Liver (tissue), 9 donors: ENCODE data around the gene HBZ. TPM values are rescaled to one million over a fixed set of nuclear protein-coding genes. Genes with fewer than 3 reads are reported as not detected.

ENCODE experiments used
- DNase-seq: peaks from one replicate; pipeline ENCODE4 v3.0.0-alpha.2; 2017; ENCODE audit warnings: low spot score
- H3K27ac ChIP-seq, 2 donors: one replicate each; pipeline ENCODE4 v1.7.0; 2013; ENCODE audit warnings: inconsistent platforms in 2 of 2, low read length in 2 of 2, control low read depth in 1 of 2, low read depth in 1 of 2, mild to moderate bottlenecking in 1 of 2
- H3K27me3 ChIP-seq, 4 donors: one replicate each; pipeline versions ENCODE4 v1.6.1 to v1.7.0; 2013; ENCODE audit warnings: low read length in 3 of 4, inconsistent platforms in 1 of 4, mild to moderate bottlenecking in 1 of 4, moderate library complexity in 1 of 4; ENCODE audit not compliant: control insufficient read depth in 4 of 4, insufficient read depth in 4 of 4
- H3K36me3 ChIP-seq, 4 donors: one replicate each; pipeline versions ENCODE4 v1.6.1 to v1.7.0; 2013; ENCODE audit warnings: low read length in 3 of 4, mild to moderate bottlenecking in 3 of 4, low read depth in 1 of 4, moderate library complexity in 1 of 4; ENCODE audit not compliant: control insufficient read depth in 4 of 4, insufficient read depth in 3 of 4
- H3K4me1 ChIP-seq, 4 donors: one replicate each; pipeline versions ENCODE4 v1.6.1 to v1.7.0; 2013; ENCODE audit warnings: low read length in 3 of 4, mild to moderate bottlenecking in 3 of 4, moderate library complexity in 1 of 4; ENCODE audit not compliant: control insufficient read depth in 4 of 4, insufficient read depth in 4 of 4
- H3K4me3 ChIP-seq, 3 donors: one replicate each; pipeline versions ENCODE4 v1.6.1 to v1.7.0; 2013; ENCODE audit warnings: low read length in 3 of 3, control low read depth in 1 of 3, low read depth in 1 of 3, mild to moderate bottlenecking in 1 of 3
- H3K9ac ChIP-seq, 2 donors: one replicate each; pipeline ENCODE4 v1.7.0; 2013; ENCODE audit warnings: low read length in 2 of 2, mild to moderate bottlenecking in 2 of 2, moderate library complexity in 2 of 2, control low read depth in 1 of 2, low read depth in 1 of 2
- H3K9me3 ChIP-seq, 4 donors: one replicate each; pipeline versions ENCODE4 v1.6.1 to v1.7.0; 2013; ENCODE audit warnings: low read length in 3 of 4; ENCODE audit not compliant: control insufficient read depth in 4 of 4
- ATF3 ChIP-seq: IDR thresholded peaks from 2 replicates; pipeline ENCODE4 v1.6.1; 2016; ENCODE audit warnings: antibody characterized with exemption
- CTCF ChIP-seq: fragments of 150-350 bp; IDR thresholded peaks from 2 replicates; pipeline ENCODE4 v1.5.1; 2017; ENCODE audit warnings: improper control_type of control experiment, low read depth, low read length; ENCODE audit not compliant: missing input control
- EGR1 ChIP-seq, 2 donors: IDR thresholded peaks; 2 replicates each; pipeline ENCODE4 v1.6.1; 2016 to 2018; ENCODE audit warnings: antibody characterized with exemption in 2 of 2, low read depth in 2 of 2
- FOXA1 ChIP-seq: IDR thresholded peaks from 2 replicates; pipeline ENCODE4 v1.6.1; 2016; ENCODE audit warnings: antibody characterized with exemption
- FOXA2 ChIP-seq: IDR thresholded peaks from 2 replicates; pipeline ENCODE4 v1.6.1; 2016; ENCODE audit warnings: antibody characterized with exemption
- GABPA ChIP-seq, 2 donors: IDR thresholded peaks in 1 of 2; conservative IDR thresholded peaks in 1 of 2; 2 replicates each; pipeline ENCODE4 v1.6.1; 2016; ENCODE audit warnings: antibody characterized with exemption in 2 of 2, mild to moderate bottlenecking in 1 of 2, moderate library complexity in 1 of 2
- HNF4A ChIP-seq, 2 donors: conservative IDR thresholded peaks; 2 replicates each; pipeline ENCODE4 v1.6.1; 2016; ENCODE audit warnings: antibody characterized with exemption in 2 of 2, mild to moderate bottlenecking in 2 of 2
- HNF4G ChIP-seq: IDR thresholded peaks from 2 replicates; pipeline ENCODE4 v1.6.1; 2016; ENCODE audit warnings: antibody characterized with exemption
- JUND ChIP-seq, 2 donors: IDR thresholded peaks; 2 replicates each; pipeline ENCODE4 v1.6.1; 2016; ENCODE audit warnings: antibody characterized with exemption in 2 of 2
- MAX ChIP-seq: IDR thresholded peaks from 2 replicates; pipeline ENCODE4 v1.6.1; 2016; ENCODE audit warnings: antibody characterized with exemption
- NR2F2 ChIP-seq: IDR thresholded peaks from 2 replicates; pipeline ENCODE4 v1.6.1; 2016; ENCODE audit warnings: antibody characterized with exemption
- RAD21 ChIP-seq, 2 donors: IDR thresholded peaks; 2 replicates each; pipeline ENCODE4 v1.6.1; 2016; ENCODE audit warnings: antibody characterized with exemption in 2 of 2, mild to moderate bottlenecking in 2 of 2
- REST ChIP-seq: IDR thresholded peaks from 2 replicates; pipeline ENCODE4 v1.6.1; 2016; ENCODE audit warnings: antibody characterized with exemption, mild to moderate bottlenecking
- RXRA ChIP-seq, 2 donors: IDR thresholded peaks; 2 replicates each; pipeline ENCODE4 v1.6.1; 2017 to 2018; ENCODE audit warnings: antibody characterized with exemption in 2 of 2, mild to moderate bottlenecking in 1 of 2
- SP1 ChIP-seq: IDR thresholded peaks from 2 replicates; pipeline ENCODE4 v1.6.1; 2018; ENCODE audit warnings: antibody characterized with exemption, mild to moderate bottlenecking
- TAF1 ChIP-seq: conservative IDR thresholded peaks from 2 replicates; pipeline ENCODE4 v1.6.1; 2016; ENCODE audit warnings: antibody characterized with exemption, mild to moderate bottlenecking
- YY1 ChIP-seq: IDR thresholded peaks from 2 replicates; pipeline ENCODE4 v1.6.1; 2016; ENCODE audit warnings: antibody characterized with exemption, mild to moderate bottlenecking
- ZBTB33 ChIP-seq: IDR thresholded peaks from 2 replicates; pipeline ENCODE4 v1.6.1; 2016; ENCODE audit warnings: antibody characterized with exemption
- WGBS: extraction: QIAGEN DNeasy Blood & Tissue Kit; methylation state at CpG from one replicate; pipeline ENCODE4 v1.1.7; 2013; 5-methylcytosine and 5-hydroxymethylcytosine counted together
- polyA plus RNA-seq, 2 donors: library from polyadenylated mRNA; stranded (reverse) in 1 of 2; unstranded in 1 of 2; fragments of 200-250 nt in 1 of 2; fragments of >200 nt in 1 of 2; fragmentation: Nextera tagmentation in 1 of 2; extraction: Ambion mirVana in 1 of 2; gene quantifications; one replicate each; pipeline versions ENCODE4 v1.2.1 to v1.2.3, GENCODE V29; 2013 to 2015
- total RNA-seq, 2 donors: library from RNA; depleted of rRNA; stranded (reverse); fragments of >200 nt; gene quantifications; one replicate each; pipeline ENCODE4 v1.2.3, GENCODE V29; 2014
- donor health status: healthy.
- donor health status: healthy.
- donor health status: healthy.
- donor health status: healthy.
- donor health status: healthy.

HBZ gene
- total and polyA plus RNA-seq, 4 donors: 55.8 TPM; not detected in 3

GRCh38 chr16:191831-192230 is 39.4 kb downstream of the HBZ start:
- H3K4me3 ChIP-seq: no peak overlapping the region
- no peak for DNase-seq
- H3K27ac ChIP-seq: no peak overlapping the region
- no peaks in the 10 kb centered on the region for H3K4me1 ChIP-seq
- TF ChIP-seq ATF3 (no peak), GABPA (IDR thresholded peaks at IDR 0.05 in 1 of 2, conservative IDR thresholded peaks at IDR 0.05 in 1 of 2) (no peak), RAD21 (IDR thresholded peaks at IDR 0.05) (no peak), HNF4G (no peak), TAF1 (no peak), HNF4A (conservative IDR thresholded peaks at IDR 0.05) (no peak), FOXA2 (no peak), CTCF (no peak), RXRA (IDR thresholded peaks at IDR 0.05) (no peak), ZBTB33 (no peak), JUND (IDR thresholded peaks at IDR 0.05) (no peak), NR2F2 (no peak), FOXA1 (no peak), EGR1 (IDR thresholded peaks at IDR 0.05; ENCODE audit: low read depth in 2 of 2) (no peak), MAX (no peak), YY1 (no peak), REST (no peak), SP1 (no peak)
- H3K27me3 ChIP-seq: no peaks in the 10 kb centered on the region
- H3K9ac ChIP-seq: no peak overlapping the region
- no peaks in the 10 kb centered on the region for H3K9me3 ChIP-seq
- 97% methylated on average over 4 of the region's 4 CpGs for WGBS
- H3K36me3 ChIP-seq: peaks cover 22 to 72% (median 57%) of the 10 kb centered on the region in 4 donors
